ENCODE results near the gene SLC35F1.
"Not testable (repeated sequence)": the region's sequence is repeated elsewhere in the genome, so short reads cannot be mapped to it uniquely, and the experiment has no call there.

The SLC35F1 gene

GRCh38 chr6:117924690-117925089 lies 17.6 kb downstream of the SLC35F1 start:
- in situ Hi-C loops (cut with MboI; ENCODE audit: low sequenced_read_pairs) = no loop called here

GRCh38 chr6:117927866-117928265 lies 20.8 kb downstream of the SLC35F1 start:
- in situ Hi-C loops (cut with MboI; ENCODE audit: low sequenced_read_pairs) = no loop called here

GRCh38 chr6:117928833-117929232 lies 21.8 kb downstream of the SLC35F1 start:
- in situ Hi-C loops (cut with MboI; ENCODE audit: low sequenced_read_pairs) = no loop called here

GRCh38 chr6:117929501-117929900 lies 22.4 kb downstream of the SLC35F1 start:
- in situ Hi-C loops (cut with MboI; ENCODE audit: low sequenced_read_pairs) = no loop called here

GRCh38 chr6:117930645-117931044 lies 23.6 kb downstream of the SLC35F1 start:
- in situ Hi-C loops (cut with MboI; ENCODE audit: low sequenced_read_pairs) = no loop called here

GRCh38 chr6:117932001-117932400 lies 24.9 kb downstream of the SLC35F1 start:
- in situ Hi-C loops (cut with MboI; ENCODE audit: low sequenced_read_pairs) = no loop called here

GRCh38 chr6:117932676-117933075 lies 25.6 kb downstream of the SLC35F1 start:
- in situ Hi-C loops (cut with MboI; ENCODE audit: low sequenced_read_pairs) = no loop called here

- in situ Hi-C loops (cut with MboI; ENCODE audit: low sequenced_read_pairs) = no loop called here
Measured at GRCh38 chr6:117933471-117933870, 26.4 kb downstream of the SLC35F1 start.

- in situ Hi-C loops (cut with MboI; ENCODE audit: low sequenced_read_pairs) = no loop called here
Measured at GRCh38 chr6:117938311-117938995, 31.4 kb downstream of the SLC35F1 start.

- in situ Hi-C loops (cut with MboI; ENCODE audit: low sequenced_read_pairs) = no loop called here
Measured at GRCh38 chr6:117947234-117947633, 40.2 kb downstream of the SLC35F1 start.

GRCh38 chr6:117951783-117952182 lies 44.7 kb downstream of the SLC35F1 start:
- in situ Hi-C loops (cut with MboI; ENCODE audit: low sequenced_read_pairs) = no loop called here

GRCh38 chr6:117955684-117956256 lies 48.7 kb downstream of the SLC35F1 start:
- in situ Hi-C loops (cut with MboI; ENCODE audit: low sequenced_read_pairs) = no loop called here

- in situ Hi-C loops (cut with MboI; ENCODE audit: low sequenced_read_pairs) = no loop called here
Measured at GRCh38 chr6:117956386-117956785, 49.3 kb downstream of the SLC35F1 start.

GRCh38 chr6:117958536-117958935 lies 51.5 kb downstream of the SLC35F1 start:
- in situ Hi-C loops (cut with MboI; ENCODE audit: low sequenced_read_pairs) = no loop called here

GRCh38 chr6:117960877-117961276 lies 53.8 kb downstream of the SLC35F1 start:
- in situ Hi-C loops (cut with MboI; ENCODE audit: low sequenced_read_pairs) = no loop called here

- in situ Hi-C loops (cut with MboI; ENCODE audit: low sequenced_read_pairs) = no loop called here
Measured at GRCh38 chr6:117961301-117961700, 54.2 kb downstream of the SLC35F1 start.

- in situ Hi-C loops (cut with MboI; ENCODE audit: low sequenced_read_pairs) = not testable (repeated sequence)
Measured at GRCh38 chr6:117965763-117966162, 58.7 kb downstream of the SLC35F1 start.

GRCh38 chr6:117971637-117972036 lies 64.6 kb downstream of the SLC35F1 start:
- in situ Hi-C loops (cut with MboI; ENCODE audit: low sequenced_read_pairs) = no loop called here

- in situ Hi-C loops (cut with MboI; ENCODE audit: low sequenced_read_pairs) = no loop called here
Measured at GRCh38 chr6:117974914-117975627, 68.0 kb downstream of the SLC35F1 start.

GRCh38 chr6:117976030-117976651 lies 69.1 kb downstream of the SLC35F1 start:
- in situ Hi-C loops (cut with MboI; ENCODE audit: low sequenced_read_pairs) = no loop called here

GRCh38 chr6:117985916-117986315 lies 78.9 kb downstream of the SLC35F1 start:
- in situ Hi-C loops (cut with MboI; ENCODE audit: low sequenced_read_pairs) = no loop called here

- in situ Hi-C loops (cut with MboI; ENCODE audit: low sequenced_read_pairs) = no loop called here
Measured at GRCh38 chr6:117986396-117986795, 79.3 kb downstream of the SLC35F1 start.
